Nephron progenitor cell (in vitro differentiated cells): ENCODE data around the gene SERPINH1.

Experiments used
- DNase-seq: peaks from one replicate; pipeline ENCODE4 v3.0.0; 2021
- H3K27ac Mint-ChIP-seq: 2 replicates; pipeline ENCODE4 v1.8.0; 2021; ENCODE audit warnings: mild to moderate bottlenecking, moderate library complexity, mixed read lengths
- H3K27me3 Mint-ChIP-seq: 2 replicates; pipeline ENCODE4 v1.8.0; 2021; ENCODE audit warnings: mild to moderate bottlenecking, low read depth, mixed read lengths; ENCODE audit not compliant: poor library complexity
- H3K36me3 Mint-ChIP-seq: 2 replicates; pipeline ENCODE4 v1.8.0; 2021; ENCODE audit warnings: low read depth, mixed read lengths
- H3K4me1 Mint-ChIP-seq: 2 replicates; pipeline ENCODE4 v1.8.0; 2021; ENCODE audit warnings: mixed read lengths
- H3K4me3 Mint-ChIP-seq: 2 replicates; pipeline ENCODE4 v1.8.0; 2021; ENCODE audit warnings: mild to moderate bottlenecking, moderate library complexity, mixed read lengths
- H3K9me3 Mint-ChIP-seq: 2 replicates; pipeline ENCODE4 v1.8.0; 2021; ENCODE audit warnings: mild to moderate bottlenecking, moderate library complexity, mixed read lengths
- TF ChIP-seq, protein P1 (sequence below): fragments of 200-600 bp; sonication (generic); IDR thresholded peaks from 2 replicates; pipeline ENCODE4 v1.5.0; 2021; ENCODE audit warnings: antibody characterized with exemption

SERPINH1 gene

DNA sequence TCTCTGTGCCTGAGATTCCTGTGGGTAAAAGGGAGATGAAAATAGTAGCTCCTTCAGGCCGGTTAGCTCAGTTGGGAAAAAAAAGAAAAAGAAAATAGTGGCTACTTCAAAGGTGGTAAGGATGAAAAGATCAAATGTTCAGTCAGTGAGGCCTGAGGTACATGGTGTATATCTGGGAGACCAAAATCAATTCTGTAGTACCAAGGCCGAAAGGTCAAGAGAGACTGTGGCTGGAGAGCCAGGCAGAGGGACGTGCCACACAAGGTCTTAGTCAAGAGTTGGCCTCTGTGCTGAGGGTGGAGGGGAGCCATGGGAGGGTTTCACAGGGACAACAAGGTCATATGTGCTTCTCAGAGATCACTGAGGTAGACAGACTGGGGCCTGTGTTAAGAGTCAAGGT, 31.5 kb upstream of the SERPINH1 start:
- TF ChIP-seq, protein P1, sequence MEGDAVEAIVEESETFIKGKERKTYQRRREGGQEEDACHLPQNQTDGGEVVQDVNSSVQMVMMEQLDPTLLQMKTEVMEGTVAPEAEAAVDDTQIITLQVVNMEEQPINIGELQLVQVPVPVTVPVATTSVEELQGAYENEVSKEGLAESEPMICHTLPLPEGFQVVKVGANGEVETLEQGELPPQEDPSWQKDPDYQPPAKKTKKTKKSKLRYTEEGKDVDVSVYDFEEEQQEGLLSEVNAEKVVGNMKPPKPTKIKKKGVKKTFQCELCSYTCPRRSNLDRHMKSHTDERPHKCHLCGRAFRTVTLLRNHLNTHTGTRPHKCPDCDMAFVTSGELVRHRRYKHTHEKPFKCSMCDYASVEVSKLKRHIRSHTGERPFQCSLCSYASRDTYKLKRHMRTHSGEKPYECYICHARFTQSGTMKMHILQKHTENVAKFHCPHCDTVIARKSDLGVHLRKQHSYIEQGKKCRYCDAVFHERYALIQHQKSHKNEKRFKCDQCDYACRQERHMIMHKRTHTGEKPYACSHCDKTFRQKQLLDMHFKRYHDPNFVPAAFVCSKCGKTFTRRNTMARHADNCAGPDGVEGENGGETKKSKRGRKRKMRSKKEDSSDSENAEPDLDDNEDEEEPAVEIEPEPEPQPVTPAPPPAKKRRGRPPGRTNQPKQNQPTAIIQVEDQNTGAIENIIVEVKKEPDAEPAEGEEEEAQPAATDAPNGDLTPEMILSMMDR: no peak
- DNase-seq: no peak
- Mint-ChIP-seq H3K36me3 (no peaks in the 10 kb centered on the region), H3K4me1 (peaks cover 63% of the 10 kb centered on the region), H3K27me3 (peaks cover 36% of the 10 kb centered on the region), H3K4me3 (no peak overlapping the region), H3K9me3 (no peaks in the 10 kb centered on the region), H3K27ac (no peak overlapping the region)

DNA sequence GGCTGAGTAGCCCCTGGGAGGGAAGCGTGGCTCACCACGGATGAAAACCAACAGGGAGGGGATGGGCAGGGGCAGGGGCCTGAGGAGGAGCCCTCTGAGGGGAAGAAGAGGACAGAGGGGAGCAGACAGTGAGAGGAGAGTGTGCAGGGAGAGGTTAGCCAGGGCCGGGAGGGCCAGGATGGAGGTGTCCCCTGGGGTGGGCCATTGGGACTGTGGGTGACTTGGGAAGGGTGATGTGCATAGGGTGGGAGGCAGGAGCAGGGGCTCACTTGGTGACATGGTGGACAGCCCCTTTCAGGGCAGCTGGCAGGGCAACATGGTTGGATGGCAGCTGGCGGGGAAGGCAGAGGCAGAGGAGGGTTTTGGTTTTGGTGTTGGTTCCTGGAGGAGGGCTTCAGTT, 30.7 kb upstream of the SERPINH1 start:
- H3K4me1 Mint-ChIP-seq: peaks cover 61% of the 10 kb centered on the region
- DNase-seq: no peak
- no peaks in the 10 kb centered on the region for H3K36me3 Mint-ChIP-seq
- H3K9me3 Mint-ChIP-seq: no peaks in the 10 kb centered on the region
- H3K4me3 Mint-ChIP-seq: no peak overlapping the region
- H3K27ac Mint-ChIP-seq: no peak overlapping the region
- TF ChIP-seq, protein P1: no peak
- peaks cover 36% of the 10 kb centered on the region for H3K27me3 Mint-ChIP-seq

DNA sequence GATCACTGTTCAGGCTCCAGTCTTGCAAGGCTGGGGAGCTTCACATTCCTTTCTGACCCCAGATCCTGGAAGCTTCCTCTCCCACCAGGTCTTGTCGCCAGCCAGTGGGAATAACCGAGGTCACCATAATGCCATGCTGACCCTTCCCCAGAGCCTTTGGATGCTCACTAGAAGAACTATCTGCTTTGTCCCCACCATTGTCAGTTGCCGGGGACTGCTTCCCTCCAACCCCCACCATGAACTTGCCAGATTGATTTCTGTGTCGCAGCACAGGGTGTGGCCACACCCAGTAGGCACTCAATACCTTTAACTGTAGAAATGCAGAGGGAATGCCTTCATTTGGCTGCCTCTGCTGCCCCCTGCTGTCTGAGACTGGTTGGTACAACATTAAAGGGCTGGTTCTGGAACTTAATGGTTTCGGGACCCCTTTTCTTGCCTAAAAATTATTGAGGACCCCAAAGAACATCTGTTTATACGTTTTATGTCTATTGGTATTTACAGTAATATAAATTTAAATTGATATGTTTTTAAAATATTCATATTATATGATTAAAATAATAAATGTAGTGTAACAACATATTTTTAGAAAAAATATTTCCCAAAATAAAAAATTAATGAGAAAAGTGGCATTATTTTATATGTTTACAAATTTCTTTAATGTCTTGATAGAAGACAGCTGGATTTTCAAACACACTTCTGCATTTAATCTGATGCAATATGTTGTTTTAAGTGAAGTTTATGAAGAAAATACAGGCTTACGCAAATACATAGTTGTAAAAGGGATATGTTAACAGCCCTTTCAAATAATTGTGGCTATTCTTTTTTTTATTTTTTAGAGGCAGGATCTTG, 29.6 kb upstream of the SERPINH1 start:
- Mint-ChIP-seq H3K27me3 (peaks cover 29% of the 10 kb centered on the region), H3K9me3 (no peaks in the 10 kb centered on the region), H3K4me1 (peaks cover 52% of the 10 kb centered on the region), H3K27ac (no peak overlapping the region), H3K4me3 (no peak overlapping the region), H3K36me3 (no peaks in the 10 kb centered on the region)
- TF ChIP-seq, protein P1: peak; percentile 93
- DNase-seq: peak; percentile 87

DNA sequence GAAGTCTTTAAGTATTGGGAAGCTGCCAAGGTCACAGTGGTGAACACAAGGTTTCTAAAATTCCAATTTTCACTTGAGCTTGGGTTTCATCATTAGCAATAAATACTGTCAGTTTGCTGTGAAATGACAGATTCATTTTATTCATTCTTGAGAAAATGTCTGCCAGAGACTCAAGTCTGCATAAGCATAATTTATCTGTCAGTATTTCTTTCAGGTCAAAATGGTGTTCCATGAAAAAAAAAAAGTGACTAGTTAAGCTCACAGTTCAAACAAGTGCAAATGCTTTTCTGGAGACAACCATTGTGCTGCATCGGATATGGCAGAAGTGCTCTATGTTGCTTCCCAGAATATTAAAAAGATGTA, 28.2 kb upstream of the SERPINH1 start:
- DNase-seq: no peak
- TF ChIP-seq, protein P1: no peak
- Mint-ChIP-seq H3K27ac (no peak overlapping the region), H3K9me3 (no peaks in the 10 kb centered on the region), H3K4me1 (peaks cover 49% of the 10 kb centered on the region), H3K27me3 (peaks cover 23% of the 10 kb centered on the region), H3K36me3 (no peaks in the 10 kb centered on the region), H3K4me3 (no peak overlapping the region)

DNA sequence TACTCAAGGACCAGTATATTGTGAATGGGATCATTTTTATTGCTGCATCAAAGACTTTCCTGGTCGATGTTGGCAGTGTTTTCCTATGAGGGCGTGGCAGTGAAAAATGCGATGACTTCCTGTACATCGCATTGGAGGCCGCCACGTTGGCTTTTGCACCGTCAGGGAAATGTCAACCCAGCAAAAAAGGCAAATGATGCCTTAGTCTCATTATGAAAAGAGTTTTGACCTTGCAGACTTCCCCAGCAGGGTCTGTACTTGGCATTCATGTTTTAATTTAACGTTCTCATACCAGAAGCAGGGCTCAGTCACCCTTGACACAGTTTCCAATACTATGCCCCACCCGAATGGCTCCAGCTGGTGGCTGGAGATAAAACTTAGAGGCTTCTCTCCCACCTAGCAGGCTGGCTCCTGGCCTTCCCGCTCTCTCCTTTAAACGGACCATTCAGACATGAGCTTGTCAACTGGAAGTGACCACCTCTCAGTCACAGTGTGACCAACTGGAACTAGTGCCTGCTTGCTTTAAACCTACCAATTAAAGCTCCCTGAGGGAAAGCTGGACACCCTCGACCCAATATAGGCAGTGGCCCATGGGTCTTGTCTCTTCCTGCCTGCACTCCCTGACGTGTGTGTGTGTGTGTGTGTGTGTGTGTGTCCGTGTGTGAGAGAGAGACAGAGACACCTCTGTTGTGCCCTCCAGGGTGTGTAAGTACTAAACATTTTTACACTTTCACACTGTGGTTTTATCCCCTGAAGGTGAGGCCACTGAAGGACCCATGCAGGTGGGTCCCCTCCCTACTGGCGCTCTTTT, 27.6 kb upstream of the SERPINH1 start:
- H3K27me3 Mint-ChIP-seq: peaks cover 27% of the 10 kb centered on the region
- no peaks in the 10 kb centered on the region for H3K9me3 Mint-ChIP-seq
- H3K36me3 Mint-ChIP-seq: no peaks in the 10 kb centered on the region
- no peak overlapping the region for H3K4me3 Mint-ChIP-seq
- no peak for DNase-seq
- no peak overlapping the region for H3K27ac Mint-ChIP-seq
- H3K4me1 Mint-ChIP-seq: peaks cover 49% of the 10 kb centered on the region
- TF ChIP-seq, protein P1: no peak
